ENCODE measurements around the gene KCND3.

The KCND3 gene

GRCh38 chr1:112007169-112007568, 17.7 kb upstream of the KCND3 start:
- intact Hi-C loops (cut with DNase I; ENCODE audit: low total_unique reads) = no loop called here
- H3K4me3 ChIP-seq = no peak overlapping the region
- H3K4me1 ChIP-seq = no peaks in the 10 kb centered on the region
- no peak for TF ChIP-seq CTCF (IDR thresholded peaks at IDR 0.05)
- no peaks in the 10 kb centered on the region for H3K36me3 ChIP-seq
- no peaks in the 10 kb centered on the region for H3K9me3 ChIP-seq
- peaks cover 0 to 12% of the 10 kb centered on the region in 2 donors for H3K27me3 ChIP-seq
- H3K27ac ChIP-seq = no peak overlapping the region
- no peak for DNase-seq

DNA sequence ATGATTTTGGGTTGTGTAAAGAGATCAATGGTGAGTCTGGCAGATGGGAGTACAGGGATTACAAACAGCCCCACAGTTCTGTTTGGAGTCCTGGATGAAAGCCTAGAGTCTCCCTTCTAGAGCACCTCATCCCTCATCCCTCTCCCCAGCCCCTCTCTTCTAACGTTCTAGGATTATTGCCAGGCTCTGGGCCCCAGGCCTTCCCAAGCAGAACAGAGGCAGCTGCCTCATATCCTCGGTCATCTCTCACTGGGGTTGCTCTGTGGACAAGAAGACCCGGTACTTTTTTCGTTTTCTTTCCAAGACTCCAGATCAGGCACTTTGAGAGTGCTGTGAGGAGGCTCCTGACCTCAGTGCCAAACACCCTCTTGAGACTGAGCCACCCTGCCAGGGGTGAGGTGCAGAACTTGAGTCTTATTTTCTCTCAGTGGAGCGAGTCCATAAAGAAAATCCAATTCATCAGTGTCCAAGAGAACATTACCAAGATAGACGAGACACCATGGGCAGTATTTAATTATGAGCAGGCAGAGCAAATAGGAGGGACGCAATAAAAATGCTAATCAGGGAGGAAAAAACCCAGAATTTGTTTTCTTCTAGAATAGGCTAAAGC, 17.1 kb upstream of the KCND3 start:
- H3K36me3 ChIP-seq = no peaks in the 10 kb centered on the region
- H3K4me3 ChIP-seq = no peak overlapping the region
- intact Hi-C loops (cut with DNase I; ENCODE audit: low total_unique reads) = no loop called here
- H3K27me3 ChIP-seq = peaks cover 0 to 17% of the 10 kb centered on the region in 2 donors
- no peak overlapping the region for H3K27ac ChIP-seq
- no peaks in the 10 kb centered on the region for H3K4me1 ChIP-seq
- H3K9me3 ChIP-seq = no peaks in the 10 kb centered on the region
- DNase-seq = no peak
- TF ChIP-seq CTCF (IDR thresholded peaks at IDR 0.05) = no peak

DNA sequence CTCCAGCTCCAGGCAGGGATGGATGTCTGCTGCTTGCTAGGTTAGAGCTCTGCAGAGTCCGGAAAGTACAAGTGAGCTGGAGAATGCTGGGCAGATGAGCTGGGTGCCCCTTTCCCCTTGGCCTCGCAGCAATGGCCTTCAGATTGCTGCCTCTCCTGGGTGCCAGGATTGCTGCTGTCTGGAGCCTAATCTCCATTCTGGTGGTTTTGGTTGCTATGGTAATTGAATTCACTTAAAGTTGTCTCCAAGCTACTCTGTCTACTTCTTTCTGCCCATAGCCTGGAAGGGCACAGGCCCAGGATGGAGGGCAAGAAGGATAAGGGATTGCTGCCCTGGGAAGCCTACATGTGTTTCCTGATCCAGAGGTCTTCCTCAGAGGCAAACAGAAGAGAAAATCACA, 14.6 kb upstream of the KCND3 start:
- H3K27ac ChIP-seq = no peak overlapping the region
- no peak for DNase-seq
- no peak overlapping the region for H3K4me3 ChIP-seq
- no peaks in the 10 kb centered on the region for H3K4me1 ChIP-seq
- no peak for TF ChIP-seq CTCF (IDR thresholded peaks at IDR 0.05)
- no peaks in the 10 kb centered on the region for H3K9me3 ChIP-seq
- H3K36me3 ChIP-seq = no peaks in the 10 kb centered on the region
- peaks cover 0 to 28% of the 10 kb centered on the region in 2 donors for H3K27me3 ChIP-seq
- intact Hi-C loops (cut with DNase I; ENCODE audit: low total_unique reads) = no loop called here

DNA sequence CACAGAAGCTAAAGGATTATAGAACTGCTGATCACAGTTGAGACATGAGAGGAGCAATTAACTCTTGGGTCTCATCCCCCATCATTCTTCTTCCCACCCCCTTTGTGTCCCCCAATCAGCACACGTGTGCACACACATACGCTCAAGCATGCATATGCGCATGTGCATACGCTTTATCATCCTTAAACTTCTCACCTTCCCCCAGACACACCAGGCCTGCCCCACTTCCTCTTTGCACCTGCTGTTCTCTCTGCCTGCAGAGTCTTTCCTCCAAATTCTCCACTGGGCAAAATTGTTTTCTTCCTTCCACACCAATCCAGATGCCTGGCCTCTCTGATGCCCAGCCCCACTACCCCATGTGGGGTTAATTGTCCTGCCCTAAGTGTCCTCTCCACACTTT, 13.0 kb upstream of the KCND3 start:
- Histone ChIP-seq H3K27ac (no peak overlapping the region), H3K36me3 (no peaks in the 10 kb centered on the region), H3K27me3 (peaks cover 0 to 33% of the 10 kb centered on the region in 2 donors), H3K4me1 (no peaks in the 10 kb centered on the region), H3K4me3 (no peak overlapping the region), H3K9me3 (no peaks in the 10 kb centered on the region)
- DNase-seq = no peak
- intact Hi-C loops (cut with DNase I; ENCODE audit: low total_unique reads) = no loop called here
- TF ChIP-seq CTCF (IDR thresholded peaks at IDR 0.05) = no peak

DNA sequence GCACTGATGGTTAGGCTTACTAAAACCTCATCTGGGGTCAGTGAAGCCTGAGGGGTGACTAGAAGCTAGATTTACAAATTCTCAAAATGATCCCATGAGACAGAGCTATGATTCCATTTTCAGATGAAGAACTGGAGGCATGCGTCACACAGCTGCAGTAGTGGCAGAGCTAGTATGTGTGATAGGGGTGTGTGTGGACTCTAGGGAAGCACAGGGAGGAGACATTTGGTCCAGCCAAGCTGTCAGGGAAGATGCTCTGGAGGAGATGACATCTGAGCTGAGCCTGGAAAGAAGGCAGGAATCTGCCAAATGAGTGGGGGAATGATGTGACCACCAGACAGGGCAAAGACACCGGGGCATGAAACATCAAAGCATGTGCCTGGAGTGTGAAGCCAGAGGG, 12.0 kb upstream of the KCND3 start:
- Histone ChIP-seq H3K4me3 (no peak overlapping the region), H3K27me3 (peaks cover 0 to 33% of the 10 kb centered on the region in 2 donors), H3K27ac (no peak overlapping the region), H3K9me3 (no peaks in the 10 kb centered on the region), H3K36me3 (no peaks in the 10 kb centered on the region), H3K4me1 (no peaks in the 10 kb centered on the region)
- DNase-seq = no peak
- no peak for TF ChIP-seq CTCF (IDR thresholded peaks at IDR 0.05)
- intact Hi-C loops (cut with DNase I; ENCODE audit: low total_unique reads) = no loop called here

GRCh38 chr1:112000048-112000447, 10.6 kb upstream of the KCND3 start:
- Histone ChIP-seq H3K4me1 (no peaks in the 10 kb centered on the region), H3K9me3 (no peaks in the 10 kb centered on the region), H3K4me3 (no peak overlapping the region), H3K27ac (no peak overlapping the region), H3K36me3 (no peaks in the 10 kb centered on the region), H3K27me3 (peaks cover 0 to 33% of the 10 kb centered on the region in 2 donors)
- TF ChIP-seq CTCF (IDR thresholded peaks at IDR 0.05) = no peak
- DNase-seq = no peak
- intact Hi-C loops (cut with DNase I; ENCODE audit: low total_unique reads) = no loop called here
